ENCODE measurements around the gene SERPINB12.

Gene SERPINB12, protein sequence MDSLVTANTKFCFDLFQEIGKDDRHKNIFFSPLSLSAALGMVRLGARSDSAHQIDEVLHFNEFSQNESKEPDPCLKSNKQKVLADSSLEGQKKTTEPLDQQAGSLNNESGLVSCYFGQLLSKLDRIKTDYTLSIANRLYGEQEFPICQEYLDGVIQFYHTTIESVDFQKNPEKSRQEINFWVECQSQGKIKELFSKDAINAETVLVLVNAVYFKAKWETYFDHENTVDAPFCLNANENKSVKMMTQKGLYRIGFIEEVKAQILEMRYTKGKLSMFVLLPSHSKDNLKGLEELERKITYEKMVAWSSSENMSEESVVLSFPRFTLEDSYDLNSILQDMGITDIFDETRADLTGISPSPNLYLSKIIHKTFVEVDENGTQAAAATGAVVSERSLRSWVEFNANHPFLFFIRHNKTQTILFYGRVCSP

GRCh38 chr18:63542069-63542468 is at the start of gene SERPINB12:
SERPINB12 (plus strand) TSS chr18:63542369; CDS start chr18:63556160, 13,791 bp downstream.
- no peak for DNase-seq

DNA sequence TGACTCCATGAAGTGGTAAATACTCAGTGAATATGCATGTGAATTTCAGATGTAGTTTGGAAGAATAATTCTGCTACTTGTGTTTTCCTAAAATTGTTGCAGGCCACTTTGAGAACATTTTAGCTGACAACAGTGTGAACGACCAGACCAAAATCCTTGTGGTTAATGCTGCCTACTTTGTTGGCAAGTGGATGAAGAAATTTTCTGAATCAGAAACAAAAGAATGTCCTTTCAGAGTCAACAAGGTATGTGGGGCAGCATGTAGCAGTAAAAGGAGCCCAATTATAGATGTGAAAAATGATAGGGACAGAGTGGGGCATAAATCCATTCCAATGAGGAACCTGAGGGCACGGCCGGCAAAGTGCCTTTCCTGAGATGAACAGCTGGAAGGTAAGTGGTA is 49.3 kb upstream of the SERPINB12 start:
- no peak for DNase-seq

DNA sequence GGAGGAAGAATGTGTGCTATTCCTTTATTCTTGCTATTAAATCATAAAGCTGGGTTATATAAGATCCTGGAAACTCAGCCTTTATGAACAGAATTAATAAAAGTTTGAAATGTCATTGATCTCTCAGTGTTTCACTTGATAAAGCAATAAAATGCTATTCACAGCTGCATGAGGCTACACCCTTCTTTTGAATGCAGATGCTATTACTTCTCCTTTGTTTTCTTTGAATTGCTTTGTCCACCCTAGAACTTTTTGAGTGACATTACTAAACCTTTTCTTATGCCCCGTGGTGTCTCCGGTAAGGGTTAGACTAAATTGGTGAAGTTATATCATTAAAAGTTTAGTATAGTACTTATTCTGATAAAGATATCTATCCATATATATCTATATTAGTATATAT is 46.5 kb upstream of the SERPINB12 start:
- DNase-seq = no peak

DNA sequence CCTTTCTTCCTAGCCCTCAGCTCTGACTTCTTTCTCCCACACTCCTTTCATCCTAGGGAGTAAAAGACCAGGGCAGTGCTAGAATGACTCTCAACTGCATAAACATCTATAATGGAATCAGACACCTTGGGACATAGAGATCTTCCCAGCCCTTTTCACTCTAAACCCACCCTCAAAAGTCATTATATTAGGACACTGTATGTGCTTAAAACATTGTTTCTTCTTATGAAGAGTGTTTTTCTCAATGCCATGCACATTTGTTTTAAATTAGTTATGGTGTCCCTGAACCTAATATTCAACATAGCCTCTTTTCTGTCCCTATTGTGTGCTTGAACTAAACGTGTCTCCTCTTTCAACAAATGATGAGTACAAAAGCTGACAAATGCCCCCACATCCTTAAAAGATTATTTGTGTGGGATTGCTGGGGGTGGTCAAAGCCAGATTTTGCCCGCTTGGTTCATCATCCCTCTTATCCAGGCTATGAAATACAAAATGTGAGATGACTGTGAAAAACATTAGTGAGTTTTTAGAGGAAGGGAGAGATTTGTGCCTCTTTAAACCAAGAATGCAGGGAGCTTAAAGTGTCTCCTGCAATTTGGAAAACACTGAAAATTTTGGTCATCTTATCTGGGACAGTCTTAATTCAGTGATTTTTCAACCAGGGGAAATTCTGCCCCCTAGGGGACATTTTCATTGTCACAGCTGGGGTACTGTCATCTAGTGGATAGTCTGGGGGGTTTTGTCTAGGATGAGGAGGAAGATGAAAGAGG is 36.4 kb upstream of the SERPINB12 start:
- no peak for DNase-seq

GRCh38 chr18:63506336-63506646 is 35.9 kb upstream of the SERPINB12 start:
- DNase-seq = no peak

DNA sequence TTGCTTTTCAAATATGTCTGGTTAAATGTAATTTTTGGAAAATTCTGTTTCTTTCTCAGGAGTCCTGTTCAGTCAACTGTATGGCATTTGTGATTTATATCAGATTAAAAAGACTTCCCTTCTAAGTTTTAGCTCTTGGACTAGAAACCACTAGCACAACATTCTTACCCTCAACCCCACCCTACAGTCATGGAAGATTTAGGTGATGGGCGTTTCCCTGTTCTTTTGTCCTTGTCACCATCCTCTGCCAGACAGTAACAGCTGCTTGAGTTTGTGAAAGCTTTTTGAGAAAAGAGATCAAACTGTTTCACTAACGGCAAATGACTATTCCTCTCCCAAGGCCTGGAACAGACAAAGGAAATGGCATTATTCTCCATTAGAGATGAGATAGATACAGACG is 33.6 kb upstream of the SERPINB12 start:
- no peak for DNase-seq

- peak in 1 of 2 donors; percentile 2 for DNase-seq
These were observed 30.9 kb upstream of the SERPINB12 start for GRCh38 chr18:63511285-63511684.

GRCh38 chr18:63514326-63514725 is 27.8 kb upstream of the SERPINB12 start:
- no peak for DNase-seq

DNA sequence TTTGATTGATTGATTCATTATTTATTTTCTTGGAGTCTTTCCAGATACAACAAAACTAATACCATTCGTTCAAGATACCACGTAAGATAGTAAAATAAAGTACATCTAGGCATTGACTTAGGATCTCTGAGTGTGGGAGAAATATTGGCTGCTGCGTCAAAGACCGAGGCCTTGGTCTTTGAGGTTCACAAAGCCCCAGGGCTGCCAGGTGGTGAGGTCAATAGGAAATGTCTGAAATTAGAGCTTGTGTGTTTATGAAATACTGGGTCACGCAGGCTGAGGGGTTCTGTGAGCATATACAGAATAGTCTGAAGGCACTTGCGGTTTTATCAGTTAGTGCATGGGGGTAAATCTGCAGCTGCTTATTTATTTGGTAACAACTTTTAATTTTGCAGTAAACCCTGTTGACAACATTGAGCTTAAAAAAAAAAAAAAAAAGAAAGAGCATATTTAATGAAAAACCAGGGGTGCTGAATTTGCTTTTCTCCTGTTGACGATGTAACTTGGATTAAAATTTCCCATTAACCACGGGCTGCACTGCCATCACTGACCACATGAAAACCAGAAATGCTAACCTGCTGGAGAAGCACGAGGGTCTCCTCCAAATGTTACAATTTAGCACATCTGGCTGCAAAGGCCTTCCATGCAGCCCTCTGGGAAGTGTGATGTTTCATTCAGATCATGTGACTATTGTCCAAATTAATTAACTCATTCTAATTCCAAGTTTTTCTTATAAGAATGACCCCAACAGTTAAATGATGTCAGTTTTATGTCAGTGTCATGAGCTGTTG is 27.1 kb upstream of the SERPINB12 start:
- no peak for DNase-seq

DNA sequence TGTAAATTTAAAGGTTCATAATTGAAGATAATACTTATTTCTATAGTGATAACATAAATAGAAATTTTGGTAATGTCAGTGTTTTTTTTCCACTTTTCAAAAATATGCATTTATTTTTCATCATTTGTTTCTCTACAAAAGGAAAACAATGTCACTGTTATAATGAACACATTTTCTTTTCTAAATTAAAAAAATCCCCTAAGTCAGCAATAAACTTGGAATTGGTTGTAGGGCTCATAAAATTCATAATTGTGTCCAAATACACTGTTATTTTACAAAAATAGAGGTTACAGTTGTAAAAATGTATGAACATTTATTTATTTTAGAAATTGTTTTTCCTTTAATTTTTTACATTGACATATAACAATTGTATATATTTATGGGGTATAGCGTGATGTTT is 26.4 kb upstream of the SERPINB12 start:
- DNase-seq = no peak

GRCh38 chr18:63518178-63519012 is 23.8 kb upstream of the SERPINB12 start:
- DNase-seq = peak; percentile 32 to 76

GRCh38 chr18:63520053-63520685 is 22.0 kb upstream of the SERPINB12 start:
- DNase-seq = no peak

GRCh38 chr18:63523660-63524059 is 18.5 kb upstream of the SERPINB12 start:
- DNase-seq = no peak

DNA sequence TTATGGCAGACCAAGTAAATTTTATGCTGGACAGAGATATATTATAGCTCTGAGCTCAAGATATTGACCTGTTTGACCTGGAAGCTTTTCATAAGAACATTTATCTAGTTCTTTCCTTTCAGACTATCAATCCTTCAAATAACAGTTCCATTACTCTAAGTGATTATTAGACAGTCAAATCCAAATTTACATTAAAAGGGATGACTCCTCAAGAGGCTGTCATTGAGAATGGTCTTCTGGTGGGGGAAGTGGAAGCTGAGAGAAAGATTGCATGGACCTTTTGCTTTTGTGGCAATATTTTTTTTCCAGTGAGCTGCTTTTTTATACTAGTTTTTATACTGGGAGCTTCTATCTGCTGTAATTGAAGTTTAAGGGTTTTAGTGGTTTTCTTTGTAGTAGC is 14.9 kb upstream of the SERPINB12 start:
- DNase-seq = no peak

DNA sequence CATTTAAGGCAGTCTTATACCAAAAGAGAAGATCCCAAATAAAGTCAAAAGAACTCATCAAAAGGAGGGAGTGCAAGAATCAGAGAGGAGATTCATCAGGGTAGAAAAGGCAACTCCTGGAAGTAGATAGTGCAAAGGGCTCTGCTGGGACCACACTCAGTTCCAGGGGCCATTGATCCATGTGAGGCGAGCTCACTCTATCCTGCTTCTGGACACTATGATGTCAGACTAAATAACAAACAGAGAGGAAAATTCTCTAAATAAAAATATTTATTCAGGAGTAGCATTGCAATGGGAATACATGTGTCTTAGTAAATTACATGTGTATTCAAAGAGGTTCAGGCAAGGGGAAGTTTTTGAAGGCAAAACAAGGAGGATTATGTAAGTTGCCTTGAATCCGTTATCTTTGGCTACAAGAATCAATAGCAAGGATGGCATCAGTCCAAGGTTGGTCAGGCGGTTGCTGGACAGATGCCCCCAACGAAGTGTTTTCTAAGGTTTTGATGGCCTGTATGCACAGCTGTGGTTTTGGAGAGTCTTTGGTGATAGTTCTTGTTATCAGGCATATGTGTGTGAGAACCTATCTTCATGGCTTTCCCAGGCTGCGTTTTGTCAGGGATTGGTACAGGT is 13.2 kb upstream of the SERPINB12 start:
- no peak for DNase-seq

DNA sequence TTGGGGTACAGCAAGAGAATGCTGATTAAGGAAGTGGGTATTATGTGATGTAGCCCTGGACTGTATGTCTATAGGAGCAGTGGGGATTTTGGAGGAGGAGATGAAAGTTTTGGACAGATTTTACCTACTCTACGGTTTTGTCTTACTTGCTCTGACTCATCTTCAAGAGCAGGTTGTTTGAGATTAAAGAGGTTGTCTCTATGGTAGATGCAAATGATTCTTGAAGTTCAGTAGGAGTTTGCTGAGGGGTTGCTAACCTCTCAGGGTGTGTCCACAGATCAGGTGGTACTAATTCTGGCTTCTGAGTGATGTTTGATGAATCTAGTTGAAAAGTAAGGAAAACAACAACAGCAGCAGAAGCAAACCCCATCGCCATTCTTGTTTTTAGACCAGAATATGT is 9.7 kb upstream of the SERPINB12 start:
- DNase-seq = no peak

GRCh38 chr18:63534615-63535014 is 7.6 kb upstream of the SERPINB12 start:
- no peak for DNase-seq

DNA sequence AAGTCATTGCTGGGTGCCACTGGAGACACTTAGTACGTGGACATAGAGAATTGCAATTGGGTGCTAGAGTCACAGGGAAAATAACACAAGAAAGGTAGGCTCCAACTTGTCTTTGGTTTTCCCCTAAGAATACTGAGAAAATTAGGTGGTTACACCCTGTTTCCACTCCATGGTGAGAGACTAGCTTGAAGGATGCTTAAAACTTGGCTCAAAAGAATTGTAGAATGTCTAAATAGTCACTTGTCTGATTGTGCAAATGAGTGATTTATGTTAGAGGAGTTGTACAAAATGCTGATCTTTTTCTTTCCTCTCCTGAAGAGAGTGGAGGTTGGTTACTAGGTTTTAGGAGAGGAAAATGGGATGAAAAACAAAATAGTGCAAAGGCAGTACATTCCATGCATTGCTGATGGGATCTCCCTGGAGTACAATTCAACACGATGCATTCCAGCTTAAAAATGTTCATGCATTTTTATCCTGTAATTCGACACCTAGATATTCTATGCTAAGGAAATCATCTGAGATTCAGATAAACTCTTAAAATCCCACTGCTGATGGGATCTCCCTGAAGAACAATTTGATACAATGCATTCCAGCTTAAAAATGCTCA is 2.2 kb upstream of the SERPINB12 start:
- DNase-seq = no peak

DNA sequence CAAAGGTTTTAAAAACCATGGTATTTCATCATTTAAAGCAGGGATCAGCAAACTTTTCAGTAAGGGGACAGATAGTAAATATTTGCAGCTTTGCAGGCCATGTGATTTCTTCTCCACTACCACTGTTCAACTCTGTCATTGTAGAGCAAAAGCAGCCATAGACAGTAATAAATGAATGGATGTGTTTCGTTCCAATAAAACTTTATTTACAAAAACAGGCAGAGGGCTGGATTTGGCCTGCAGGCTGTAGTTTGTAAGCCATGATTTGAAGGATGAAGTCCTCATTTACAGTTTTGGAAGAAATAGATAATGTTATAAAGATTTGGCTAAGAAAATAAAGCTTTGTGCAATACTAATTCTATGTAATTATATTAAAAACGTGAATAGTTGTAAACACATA is 1.8 kb downstream of the SERPINB12 start:
- no peak for DNase-seq

DNA sequence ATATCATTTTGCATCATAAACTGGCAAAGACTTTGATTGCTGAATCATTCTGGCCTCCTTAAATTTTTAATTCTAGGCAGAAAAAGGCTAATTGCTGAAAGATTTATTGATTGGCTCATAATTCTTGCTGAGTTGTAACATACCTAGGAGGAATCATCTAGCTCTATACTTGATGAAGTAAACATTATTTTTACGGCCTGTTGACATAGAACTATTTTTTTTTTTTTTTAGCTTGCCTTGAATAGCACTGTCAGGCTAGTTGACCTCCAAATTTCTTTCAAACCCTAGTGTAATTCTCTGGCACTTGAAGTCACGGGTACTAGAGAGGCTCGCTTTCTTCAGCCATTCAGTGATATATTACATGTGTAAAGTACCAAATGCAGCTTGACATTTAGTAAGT is 2.8 kb downstream of the SERPINB12 start:
- DNase-seq = no peak

- DNase-seq = no peak
These were observed 7.9 kb downstream of the SERPINB12 start for GRCh38 chr18:63550068-63550467.
